ENCODE measurements around the gene HES3.

The HES3 gene

DNA sequence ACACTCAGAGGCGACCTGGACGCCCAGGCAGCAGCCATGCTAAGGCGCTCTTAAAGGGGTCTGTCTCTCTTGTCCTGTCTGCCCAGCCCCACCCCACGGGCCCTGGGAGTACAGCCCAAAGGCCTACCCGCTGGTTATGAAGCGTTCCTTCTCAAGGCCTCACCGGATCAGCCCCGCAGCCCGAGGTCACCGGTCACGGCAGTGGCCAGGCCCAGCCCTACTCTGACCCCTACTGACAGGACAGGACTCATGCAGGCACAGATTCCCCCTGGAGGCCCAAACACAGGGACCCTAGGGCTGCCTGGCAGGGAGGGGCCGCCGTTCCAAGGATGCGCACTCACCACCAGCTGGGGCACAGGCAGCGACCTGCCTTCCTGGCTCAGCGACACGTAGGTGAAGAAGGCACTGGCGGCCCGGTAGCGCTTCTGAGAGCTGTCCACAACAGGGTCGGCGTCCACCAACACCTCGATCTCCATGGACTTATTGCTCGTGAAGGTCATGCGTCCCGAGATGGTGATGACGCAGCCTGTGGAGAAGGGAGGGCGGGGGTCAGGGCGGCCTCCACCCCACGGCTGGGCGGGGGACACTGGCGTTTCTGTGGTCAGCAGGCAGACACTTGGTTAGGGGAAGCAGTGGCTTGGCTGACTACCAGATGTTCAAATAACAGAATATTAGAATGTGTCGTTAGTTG, 36.9 kb downstream of the HES3 start:
- H3K4me3 ChIP-seq (ENCODE audit: low read depth, low read length) = no peak overlapping the region
- H3K4me1 ChIP-seq (ENCODE audit: control insufficient read depth, insufficient read depth, low read length) = peaks cover 5% of the 10 kb centered on the region
- H3K9ac ChIP-seq (ENCODE audit: low read depth, low read length) = no peak overlapping the region
- H3K27me3 ChIP-seq (ENCODE audit: control insufficient read depth, insufficient read depth, low read length) = no peaks in the 10 kb centered on the region
- H3K36me3 ChIP-seq (ENCODE audit: control insufficient read depth, insufficient read depth, low read length) = peaks cover 18% of the 10 kb centered on the region
- no peaks in the 10 kb centered on the region for H3K9me3 ChIP-seq (ENCODE audit: control insufficient read depth, insufficient read depth, low read length)

DNA sequence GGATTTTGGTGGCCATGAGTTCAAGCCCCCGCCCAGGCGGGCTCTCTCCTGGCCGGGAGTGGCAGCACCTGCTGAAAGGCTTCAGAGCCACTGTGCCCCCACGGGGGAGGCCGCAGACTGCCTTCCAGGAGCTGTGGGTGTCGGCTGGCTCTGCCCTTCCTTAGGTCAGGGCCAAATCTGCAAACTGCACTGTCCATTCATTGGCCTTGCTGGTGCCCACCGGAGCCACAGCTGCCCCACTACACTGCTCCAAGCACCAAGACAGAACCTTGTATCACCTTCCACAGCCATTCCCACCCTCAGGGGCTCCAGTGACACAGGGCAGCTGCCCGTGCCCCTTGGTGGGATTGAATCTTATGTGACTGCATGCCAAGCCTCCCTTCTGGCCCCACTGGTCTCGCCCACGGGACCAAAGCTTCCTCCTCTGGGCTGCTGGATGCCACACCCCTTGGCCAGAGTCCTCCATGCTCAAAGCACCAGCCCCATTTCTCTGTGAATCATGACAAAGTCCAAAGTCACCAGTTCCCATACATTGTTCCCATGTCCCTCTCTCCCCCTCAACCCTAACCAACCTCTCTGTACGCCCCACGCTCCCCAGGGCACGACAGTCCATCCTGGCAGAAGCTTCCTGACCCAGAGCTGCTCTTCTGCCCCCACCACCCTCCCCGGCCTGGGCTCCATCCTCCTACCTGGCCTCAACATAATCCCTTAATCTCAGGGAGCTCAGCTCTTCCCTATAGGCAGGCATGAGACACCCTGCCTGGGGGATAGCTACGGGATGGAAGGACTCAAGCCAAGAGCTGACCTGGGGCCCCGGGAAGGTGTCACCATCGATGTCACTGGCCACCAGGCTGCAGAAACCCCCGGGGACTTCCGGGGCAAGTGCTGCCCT, 37.8 kb downstream of the HES3 start:
- Histone ChIP-seq H3K4me3 (ENCODE audit: low read depth, low read length) (no peak overlapping the region), H3K9me3 (ENCODE audit: control insufficient read depth, insufficient read depth, low read length) (no peaks in the 10 kb centered on the region), H3K36me3 (ENCODE audit: control insufficient read depth, insufficient read depth, low read length) (peaks cover 18% of the 10 kb centered on the region), H3K27me3 (ENCODE audit: control insufficient read depth, insufficient read depth, low read length) (no peaks in the 10 kb centered on the region), H3K9ac (ENCODE audit: low read depth, low read length) (no peak overlapping the region), H3K4me1 (ENCODE audit: control insufficient read depth, insufficient read depth, low read length) (no peaks in the 10 kb centered on the region)

DNA sequence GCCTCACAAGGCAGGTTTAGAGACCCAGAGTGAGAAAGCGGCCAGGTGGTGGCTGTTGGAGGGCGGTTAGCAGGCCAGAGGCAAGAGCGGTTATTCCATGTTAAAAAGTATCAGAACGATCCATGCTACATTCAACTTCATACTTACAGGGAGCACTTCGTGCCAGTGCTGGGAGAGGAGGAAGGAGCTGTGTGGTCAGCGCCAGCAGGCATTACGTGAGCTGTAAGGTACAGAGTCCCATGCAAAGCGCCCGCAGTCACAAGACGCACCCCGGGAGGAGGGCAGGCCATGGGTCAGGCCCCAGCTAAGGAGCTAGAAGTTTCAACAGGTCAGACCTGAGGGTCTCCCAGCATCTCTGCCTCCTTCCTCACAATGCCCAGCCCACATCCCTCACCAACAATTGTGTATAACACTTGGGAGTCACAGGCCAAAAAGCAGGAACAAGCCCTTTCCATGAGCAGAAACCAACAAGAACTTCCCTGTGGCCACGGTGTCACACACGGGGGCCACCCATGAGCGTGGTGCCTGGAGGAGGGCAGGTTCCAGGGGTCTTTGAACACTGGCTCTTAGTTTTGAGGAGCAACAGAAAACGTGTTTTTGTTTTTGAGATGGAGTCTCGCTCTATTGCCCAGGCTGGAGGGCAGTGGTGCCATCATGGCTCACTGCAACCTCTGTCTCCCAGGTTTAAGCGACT, 38.7 kb downstream of the HES3 start:
- Histone ChIP-seq H3K9ac (ENCODE audit: low read depth, low read length) (no peak overlapping the region), H3K9me3 (ENCODE audit: control insufficient read depth, insufficient read depth, low read length) (no peaks in the 10 kb centered on the region), H3K27me3 (ENCODE audit: control insufficient read depth, insufficient read depth, low read length) (no peaks in the 10 kb centered on the region), H3K4me3 (ENCODE audit: low read depth, low read length) (no peak overlapping the region), H3K36me3 (ENCODE audit: control insufficient read depth, insufficient read depth, low read length) (peaks cover 23% of the 10 kb centered on the region), H3K4me1 (ENCODE audit: control insufficient read depth, insufficient read depth, low read length) (no peaks in the 10 kb centered on the region)

DNA sequence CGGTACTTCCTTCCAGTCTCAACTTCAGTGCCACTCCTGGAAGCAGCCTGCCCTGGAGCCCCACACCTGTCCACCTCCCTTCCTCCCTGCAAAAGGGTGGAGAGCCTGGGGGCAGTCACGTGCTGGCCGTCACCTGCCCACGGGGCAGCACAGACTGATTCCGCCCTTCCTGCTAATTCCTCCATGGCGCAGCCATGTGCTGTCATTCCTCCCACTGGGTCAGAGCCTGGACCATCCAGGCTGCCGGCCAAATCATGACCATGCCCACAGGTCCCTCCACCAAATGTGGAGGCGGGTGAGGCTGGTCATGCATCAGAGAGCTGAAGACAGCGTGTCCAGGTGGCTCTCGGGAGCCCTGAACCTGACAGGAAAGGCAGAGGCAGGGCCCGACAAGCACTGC, 41.4 kb downstream of the HES3 start:
- peaks cover 9% of the 10 kb centered on the region for H3K36me3 ChIP-seq (ENCODE audit: control insufficient read depth, insufficient read depth, low read length)
- no peaks in the 10 kb centered on the region for H3K27me3 ChIP-seq (ENCODE audit: control insufficient read depth, insufficient read depth, low read length)
- H3K4me1 ChIP-seq (ENCODE audit: control insufficient read depth, insufficient read depth, low read length) = no peaks in the 10 kb centered on the region
- H3K9me3 ChIP-seq (ENCODE audit: control insufficient read depth, insufficient read depth, low read length) = no peaks in the 10 kb centered on the region
- H3K4me3 ChIP-seq (ENCODE audit: low read depth, low read length) = no peak overlapping the region
- no peak overlapping the region for H3K9ac ChIP-seq (ENCODE audit: low read depth, low read length)

DNA sequence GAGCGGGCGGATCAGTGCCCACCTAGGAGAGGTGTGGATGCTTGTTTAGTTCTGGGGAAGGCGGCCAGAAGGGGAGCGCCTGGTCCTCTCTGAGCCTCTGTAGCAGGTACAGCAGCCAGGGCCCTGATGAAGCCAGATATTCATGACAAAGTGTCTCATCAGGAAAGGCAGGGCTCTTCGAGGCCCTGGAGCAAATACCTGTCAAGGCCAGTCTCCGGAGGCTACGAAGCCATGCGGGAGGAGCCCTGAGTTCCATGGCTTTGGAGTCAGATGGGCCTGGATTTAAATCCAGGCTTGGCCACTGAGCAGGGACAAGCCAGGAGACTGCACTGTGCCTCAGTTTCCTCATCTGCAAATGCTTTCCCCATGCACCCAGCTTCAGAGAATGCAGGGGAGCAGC, 42.3 kb downstream of the HES3 start:
- Histone ChIP-seq H3K9ac (ENCODE audit: low read depth, low read length) (no peak overlapping the region), H3K36me3 (ENCODE audit: control insufficient read depth, insufficient read depth, low read length) (peaks cover 10% of the 10 kb centered on the region), H3K4me3 (ENCODE audit: low read depth, low read length) (no peak overlapping the region), H3K9me3 (ENCODE audit: control insufficient read depth, insufficient read depth, low read length) (no peaks in the 10 kb centered on the region), H3K4me1 (ENCODE audit: control insufficient read depth, insufficient read depth, low read length) (no peaks in the 10 kb centered on the region), H3K27me3 (ENCODE audit: control insufficient read depth, insufficient read depth, low read length) (no peaks in the 10 kb centered on the region)

DNA sequence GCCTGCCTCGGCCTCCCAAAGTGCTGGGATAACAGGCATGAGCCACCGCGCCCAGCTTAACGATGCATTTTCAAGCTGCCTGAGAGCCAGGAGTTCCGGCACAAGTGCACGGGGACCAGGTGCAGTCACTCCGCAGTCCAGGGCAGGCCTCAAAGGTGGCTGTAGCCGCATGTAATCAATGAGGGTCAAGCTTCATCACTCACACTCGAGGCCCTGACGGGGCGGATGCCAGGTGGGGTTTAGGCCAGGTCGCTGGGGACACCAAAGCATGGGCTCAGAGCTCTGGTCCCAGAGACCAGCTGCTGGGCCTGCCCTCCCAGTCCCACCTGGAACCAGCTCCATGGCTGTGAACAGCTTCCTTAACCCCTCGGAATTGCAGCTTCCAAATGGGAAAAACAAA, 43.0 kb downstream of the HES3 start:
- Histone ChIP-seq H3K27me3 (ENCODE audit: control insufficient read depth, insufficient read depth, low read length) (no peaks in the 10 kb centered on the region), H3K4me3 (ENCODE audit: low read depth, low read length) (no peak overlapping the region), H3K9ac (ENCODE audit: low read depth, low read length) (no peak overlapping the region), H3K4me1 (ENCODE audit: control insufficient read depth, insufficient read depth, low read length) (no peaks in the 10 kb centered on the region), H3K9me3 (ENCODE audit: control insufficient read depth, insufficient read depth, low read length) (no peaks in the 10 kb centered on the region), H3K36me3 (ENCODE audit: control insufficient read depth, insufficient read depth, low read length) (peaks cover 10% of the 10 kb centered on the region)

DNA sequence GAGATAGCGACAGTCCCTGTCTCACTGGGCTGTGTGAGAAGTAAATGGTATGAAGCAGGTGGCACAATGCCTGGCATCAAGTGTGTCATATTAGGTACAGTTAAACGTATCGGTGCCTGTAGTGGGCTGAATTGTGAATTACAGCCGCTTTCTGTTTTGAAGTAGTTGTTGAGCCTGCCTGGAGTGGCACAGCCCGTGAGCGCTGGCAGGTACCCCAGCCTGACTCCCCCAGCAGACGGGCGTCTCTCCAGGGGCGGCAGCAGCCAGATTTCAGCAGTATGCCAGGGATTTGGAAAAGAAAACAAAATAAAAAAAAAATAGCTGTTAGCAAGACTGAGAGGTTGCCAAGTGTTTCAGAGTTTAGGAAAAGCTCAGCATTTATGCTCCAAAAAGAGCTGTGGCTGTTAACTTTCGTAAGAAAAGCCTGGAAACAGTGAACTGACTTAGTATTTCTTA, 43.5 kb downstream of the HES3 start:
- no peak overlapping the region for H3K4me3 ChIP-seq (ENCODE audit: low read depth, low read length)
- no peaks in the 10 kb centered on the region for H3K9me3 ChIP-seq (ENCODE audit: control insufficient read depth, insufficient read depth, low read length)
- no peaks in the 10 kb centered on the region for H3K4me1 ChIP-seq (ENCODE audit: control insufficient read depth, insufficient read depth, low read length)
- H3K9ac ChIP-seq (ENCODE audit: low read depth, low read length) = no peak overlapping the region
- peaks cover 10% of the 10 kb centered on the region for H3K36me3 ChIP-seq (ENCODE audit: control insufficient read depth, insufficient read depth, low read length)
- no peaks in the 10 kb centered on the region for H3K27me3 ChIP-seq (ENCODE audit: control insufficient read depth, insufficient read depth, low read length)

DNA sequence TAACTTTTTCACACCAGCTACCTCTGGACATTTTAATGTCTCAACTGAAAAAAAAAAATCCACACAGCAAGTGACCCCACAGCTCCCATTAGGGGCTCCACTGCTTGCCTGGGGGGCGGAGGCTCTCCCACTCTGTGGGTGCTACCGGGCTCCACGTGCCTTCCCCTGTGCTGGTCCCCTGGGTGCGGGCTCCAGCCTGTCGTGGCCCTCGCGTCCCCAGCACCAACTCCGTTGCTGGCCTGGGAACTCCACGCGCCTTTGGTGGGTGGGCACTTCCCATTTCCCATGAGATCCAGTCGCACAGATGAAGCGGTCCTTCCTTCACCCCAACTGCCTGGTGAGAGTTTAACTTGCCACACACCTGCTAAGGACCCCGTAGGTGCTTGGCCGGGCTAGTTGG, 44.0 kb downstream of the HES3 start:
- Histone ChIP-seq H3K36me3 (ENCODE audit: control insufficient read depth, insufficient read depth, low read length) (peaks cover 11% of the 10 kb centered on the region), H3K4me3 (ENCODE audit: low read depth, low read length) (no peak overlapping the region), H3K9me3 (ENCODE audit: control insufficient read depth, insufficient read depth, low read length) (no peaks in the 10 kb centered on the region), H3K27me3 (ENCODE audit: control insufficient read depth, insufficient read depth, low read length) (no peaks in the 10 kb centered on the region), H3K9ac (ENCODE audit: low read depth, low read length) (no peak overlapping the region), H3K4me1 (ENCODE audit: control insufficient read depth, insufficient read depth, low read length) (no peaks in the 10 kb centered on the region)

DNA sequence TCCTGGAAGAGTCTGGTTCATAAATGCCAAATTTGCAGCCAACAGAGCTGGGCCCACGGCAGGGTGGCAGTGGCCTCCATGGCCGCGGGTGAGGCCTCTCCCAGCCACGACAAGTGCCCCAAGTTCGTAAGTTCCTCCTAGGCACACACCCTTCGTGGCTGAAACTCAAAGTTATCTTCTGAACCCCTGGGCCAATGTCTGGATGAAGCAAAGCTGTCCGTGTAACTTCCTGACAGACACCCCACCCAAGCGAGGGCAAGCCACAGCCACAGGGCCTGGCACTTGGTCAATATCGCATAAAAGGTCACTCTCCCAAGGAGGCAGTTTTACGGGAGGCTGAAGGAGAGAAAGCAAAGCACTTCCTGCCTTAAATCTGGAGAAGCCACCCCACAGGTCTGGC, 44.7 kb downstream of the HES3 start:
- no peaks in the 10 kb centered on the region for H3K4me1 ChIP-seq (ENCODE audit: control insufficient read depth, insufficient read depth, low read length)
- H3K4me3 ChIP-seq (ENCODE audit: low read depth, low read length) = no peak overlapping the region
- no peaks in the 10 kb centered on the region for H3K27me3 ChIP-seq (ENCODE audit: control insufficient read depth, insufficient read depth, low read length)
- peaks cover 17% of the 10 kb centered on the region for H3K36me3 ChIP-seq (ENCODE audit: control insufficient read depth, insufficient read depth, low read length)
- no peak overlapping the region for H3K9ac ChIP-seq (ENCODE audit: low read depth, low read length)
- H3K9me3 ChIP-seq (ENCODE audit: control insufficient read depth, insufficient read depth, low read length) = no peaks in the 10 kb centered on the region

DNA sequence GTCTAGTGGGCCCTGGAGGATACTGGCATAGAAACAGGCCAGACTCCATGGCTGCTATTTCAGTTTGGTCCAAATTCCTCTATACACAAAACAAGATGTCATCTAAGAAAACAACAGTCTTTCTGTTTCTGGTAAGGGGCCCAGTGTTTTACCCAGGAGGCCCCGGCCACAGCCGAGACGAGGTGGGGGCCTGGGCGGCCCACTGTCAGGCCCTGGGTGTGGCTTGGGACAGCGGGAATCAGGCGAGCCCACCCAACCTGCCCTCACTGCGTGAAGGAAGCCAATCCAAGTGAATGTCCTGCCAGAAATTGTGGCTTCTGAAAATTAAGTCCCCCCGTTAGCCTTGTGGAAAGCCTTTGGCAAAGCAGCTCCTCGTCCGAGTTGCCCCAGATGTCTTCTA, 48.1 kb downstream of the HES3 start:
- peaks cover 26% of the 10 kb centered on the region for H3K36me3 ChIP-seq (ENCODE audit: control insufficient read depth, insufficient read depth, low read length)
- no peak overlapping the region for H3K9ac ChIP-seq (ENCODE audit: low read depth, low read length)
- no peak overlapping the region for H3K4me3 ChIP-seq (ENCODE audit: low read depth, low read length)
- no peaks in the 10 kb centered on the region for H3K9me3 ChIP-seq (ENCODE audit: control insufficient read depth, insufficient read depth, low read length)
- H3K4me1 ChIP-seq (ENCODE audit: control insufficient read depth, insufficient read depth, low read length) = no peaks in the 10 kb centered on the region
- no peaks in the 10 kb centered on the region for H3K27me3 ChIP-seq (ENCODE audit: control insufficient read depth, insufficient read depth, low read length)

DNA sequence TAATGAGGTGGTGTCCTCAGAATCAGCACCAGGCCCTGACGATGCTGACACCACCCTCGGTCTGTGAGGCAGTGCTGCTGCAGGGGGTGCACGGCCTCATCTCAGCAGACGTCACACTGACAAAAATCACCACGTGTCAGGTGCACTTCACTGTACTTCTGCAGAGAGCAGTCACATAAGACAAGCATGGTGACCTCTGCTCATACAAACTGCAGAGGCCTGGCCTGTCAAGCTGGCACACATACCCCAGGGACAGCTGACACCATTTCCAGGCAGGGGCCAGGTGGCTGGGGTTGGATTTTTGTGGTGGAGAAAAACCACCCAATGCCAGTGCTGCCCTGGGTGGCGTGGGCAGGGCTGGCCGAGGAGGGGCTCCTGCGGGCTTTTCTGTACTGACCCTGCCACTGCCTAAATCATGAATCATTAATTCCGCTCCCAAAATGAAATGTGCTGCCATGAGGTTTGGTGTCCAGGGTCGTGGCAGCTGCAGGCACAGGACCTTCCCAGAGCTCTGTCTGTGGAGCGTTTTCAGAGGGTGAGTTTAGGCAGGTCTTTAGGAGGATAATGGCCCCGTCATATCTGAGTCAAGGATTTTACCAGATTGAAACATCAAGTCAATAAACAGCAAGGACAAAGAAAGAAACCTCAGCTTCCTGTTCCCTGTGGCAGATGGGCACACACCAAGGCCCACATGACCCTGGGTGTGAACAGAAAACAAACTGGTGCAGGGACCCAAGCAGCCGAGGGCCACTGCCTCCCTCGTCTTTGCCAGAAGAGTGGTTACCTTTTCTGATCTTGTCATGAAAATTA, 50.3 kb downstream of the HES3 start:
- H3K36me3 ChIP-seq (ENCODE audit: control insufficient read depth, insufficient read depth, low read length) = peaks cover 22% of the 10 kb centered on the region

More for the DNA sequence above, 50.3 kb downstream of the HES3 start:
- H3K4me1 ChIP-seq (ENCODE audit: control insufficient read depth, insufficient read depth, low read length) = no peaks in the 10 kb centered on the region
- H3K27me3 ChIP-seq (ENCODE audit: control insufficient read depth, insufficient read depth, low read length) = no peaks in the 10 kb centered on the region
- no peak overlapping the region for H3K4me3 ChIP-seq (ENCODE audit: low read depth, low read length)
- no peaks in the 10 kb centered on the region for H3K9me3 ChIP-seq (ENCODE audit: control insufficient read depth, insufficient read depth, low read length)
- H3K9ac ChIP-seq (ENCODE audit: low read depth, low read length) = no peak overlapping the region
